ENCODE measurements around the gene LRRC4B.
"Not testable (repeated sequence)": the region's sequence is repeated elsewhere in the genome, so short reads cannot be mapped to it uniquely, and the experiment has no call there.

Gene LRRC4B

DNA sequence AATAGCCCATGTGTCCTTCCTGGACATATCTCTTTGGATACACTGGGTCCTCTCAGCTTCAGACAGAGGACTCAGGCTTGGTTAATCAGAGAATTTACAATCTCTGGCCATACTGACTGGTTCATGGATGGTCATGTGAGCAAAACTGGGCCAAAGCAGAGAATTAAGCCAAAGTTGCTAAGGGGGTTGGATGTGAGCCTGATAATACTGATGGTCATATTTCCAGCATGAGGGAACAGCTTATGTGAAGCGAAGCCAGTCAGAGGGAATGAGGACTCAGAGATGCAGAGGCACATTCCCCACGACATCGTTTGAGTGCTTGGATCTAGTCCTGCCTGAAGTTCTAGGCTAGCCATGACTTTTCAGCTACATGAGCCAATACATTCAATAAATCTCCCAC is 22.0 kb upstream of the LRRC4B start:
- peaks cover 21 to 35% of the 10 kb centered on the region in 2 donors for H3K27me3 Mint-ChIP-seq
- DNase-seq, result no peak
- no peaks in the 10 kb centered on the region for H3K9me3 Mint-ChIP-seq
- no peak overlapping the region for H3K27ac Mint-ChIP-seq
- no peaks in the 10 kb centered on the region for H3K4me1 Mint-ChIP-seq
- no peaks in the 10 kb centered on the region for H3K36me3 Mint-ChIP-seq
- no peak overlapping the region for H3K4me3 Mint-ChIP-seq
- ATAC-seq (replicated peaks), result no peak

DNA sequence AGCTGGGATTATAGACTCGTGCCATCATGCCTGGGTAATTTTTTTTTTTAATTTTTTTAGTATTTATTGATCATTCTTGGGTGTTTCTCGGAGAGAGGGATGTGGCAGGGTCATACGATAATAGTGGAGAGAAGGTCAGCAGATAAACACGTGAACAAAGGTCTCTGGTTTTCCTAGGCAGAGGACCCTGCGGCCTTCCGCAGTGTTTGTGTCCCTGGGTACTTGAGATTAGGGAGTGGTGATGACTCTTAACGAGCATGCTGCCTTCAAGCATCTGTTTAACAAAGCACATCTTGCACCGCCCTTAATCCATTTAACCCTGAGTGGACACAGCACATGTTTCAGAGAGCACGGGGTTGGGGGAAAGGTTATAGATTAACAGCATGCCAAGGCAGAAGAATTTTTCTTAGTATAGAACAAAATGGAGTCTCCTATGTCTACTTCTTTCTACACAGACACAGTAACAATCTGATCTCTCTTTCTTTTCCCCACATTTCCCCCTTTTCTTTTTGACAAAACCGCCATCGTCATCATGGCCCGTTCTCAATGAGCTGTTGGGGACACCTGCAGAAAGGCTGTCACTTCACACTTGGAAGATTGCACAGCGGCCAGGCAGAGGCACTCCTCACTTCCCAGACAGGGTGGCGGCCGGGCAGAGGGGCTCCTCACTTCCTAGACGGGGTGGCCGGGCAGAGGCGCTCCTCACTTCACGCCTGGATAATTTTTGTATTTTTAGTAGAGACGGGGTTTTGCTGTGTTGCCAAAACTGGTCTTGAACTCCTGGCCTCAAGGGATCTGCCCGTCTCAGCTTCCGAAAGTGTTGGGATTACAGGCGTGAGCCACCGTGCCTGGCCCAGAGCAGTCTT is 13.8 kb upstream of the LRRC4B start:
- H3K27ac Mint-ChIP-seq; DNase-seq; H3K4me1 Mint-ChIP-seq; ATAC-seq (replicated peaks); H3K9me3 Mint-ChIP-seq; H3K36me3 Mint-ChIP-seq: not testable (repeated sequence)
- H3K4me3 Mint-ChIP-seq, result peak overlapping the region in 1 of 2 donors; percentile 33
- peaks cover 14 to 38% of the 10 kb centered on the region in 2 donors for H3K27me3 Mint-ChIP-seq

DNA sequence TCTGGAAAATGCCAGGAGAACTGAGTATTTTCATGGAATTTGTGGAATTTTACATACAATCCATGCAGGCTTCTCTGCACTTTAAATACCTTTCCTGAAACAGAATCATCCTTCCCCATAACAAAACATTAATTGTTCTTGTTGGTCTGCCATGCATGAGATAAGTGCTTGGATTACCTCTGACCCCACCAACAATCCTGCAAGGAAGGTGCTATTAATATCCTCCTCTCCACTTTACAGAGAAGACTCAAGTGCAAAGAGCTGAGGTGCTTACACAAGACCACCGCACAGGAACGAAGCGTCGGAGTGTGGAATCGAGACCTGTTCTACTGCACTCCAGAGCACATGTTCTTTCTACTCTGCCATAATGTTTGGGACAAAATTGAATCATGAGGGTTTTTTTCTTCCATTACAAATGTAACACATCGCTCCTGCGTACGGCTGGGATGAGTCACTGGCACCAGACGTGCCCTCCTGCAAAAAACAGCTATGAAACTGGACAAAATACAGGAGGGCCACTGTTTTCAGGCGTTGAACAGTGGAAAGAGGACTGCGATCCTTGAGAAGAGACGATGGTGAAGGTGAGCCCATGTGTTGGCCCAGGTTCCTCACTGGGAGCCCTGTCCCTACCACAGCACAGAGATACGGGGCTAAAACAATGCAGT is 12.9 kb upstream of the LRRC4B start:
- Mint-ChIP-seq H3K36me3 (no peaks in the 10 kb centered on the region), H3K27ac (no peak overlapping the region), H3K9me3 (peaks cover 0 to 2% of the 10 kb centered on the region in 2 donors), H3K4me1 (no peaks in the 10 kb centered on the region), H3K27me3 (peaks cover 10 to 34% of the 10 kb centered on the region in 2 donors), H3K4me3 (no peak overlapping the region)
- DNase-seq (no peak), ATAC-seq (replicated peaks) (no peak)

DNA sequence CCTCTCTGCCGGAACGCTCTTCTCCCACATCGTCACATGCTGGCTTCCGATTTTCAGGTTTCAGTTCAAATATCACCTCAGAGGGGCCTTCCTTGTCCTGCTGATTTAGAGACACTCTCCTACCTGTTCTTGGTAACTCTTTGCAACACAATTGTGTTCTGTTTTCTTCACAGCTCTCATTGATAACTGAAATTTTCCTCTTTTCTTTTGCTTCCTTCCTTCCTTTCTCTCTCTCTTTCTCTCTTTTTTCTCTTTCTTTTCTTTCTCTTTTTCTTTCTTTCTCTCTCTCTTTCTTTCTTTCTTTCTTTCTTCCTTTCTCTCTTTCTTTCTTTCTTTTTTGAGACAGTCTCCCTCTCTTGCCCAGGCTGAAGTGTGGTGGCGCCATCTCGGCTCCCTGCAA is 12.0 kb upstream of the LRRC4B start:
- no peaks in the 10 kb centered on the region for H3K4me1 Mint-ChIP-seq
- H3K9me3 Mint-ChIP-seq, result peaks cover 0 to 2% of the 10 kb centered on the region in 2 donors
- no peak overlapping the region for H3K27ac Mint-ChIP-seq
- H3K4me3 Mint-ChIP-seq, result no peak overlapping the region
- DNase-seq (no peak), ATAC-seq (replicated peaks) (no peak)
- H3K36me3 Mint-ChIP-seq, result no peaks in the 10 kb centered on the region
- peaks cover 7 to 34% of the 10 kb centered on the region in 2 donors for H3K27me3 Mint-ChIP-seq

DNA sequence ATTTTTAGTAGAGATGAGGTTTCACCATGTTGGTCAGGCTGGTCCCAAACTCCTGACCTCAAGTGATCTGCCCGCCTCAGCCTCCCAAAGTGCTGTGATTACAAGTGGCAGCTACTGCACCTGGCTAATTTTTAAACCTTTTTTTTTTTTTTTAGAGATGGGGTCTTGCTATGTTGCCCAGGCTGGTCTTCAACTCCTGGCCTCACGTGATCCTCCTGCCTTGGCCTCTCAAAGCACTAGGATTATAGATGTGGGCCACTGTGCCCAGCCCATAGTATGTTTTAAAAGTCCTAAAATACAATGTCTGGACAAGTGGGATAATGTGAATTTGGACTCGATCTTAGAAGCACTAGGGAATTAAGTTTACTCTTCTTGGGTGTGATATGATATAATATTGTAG is 8.5 kb upstream of the LRRC4B start:
- not testable (repeated sequence) for H3K4me3 Mint-ChIP-seq; H3K9me3 Mint-ChIP-seq; DNase-seq; H3K27ac Mint-ChIP-seq; ATAC-seq (replicated peaks); H3K4me1 Mint-ChIP-seq; H3K36me3 Mint-ChIP-seq
- peaks cover 7 to 41% of the 10 kb centered on the region in 2 donors for H3K27me3 Mint-ChIP-seq

DNA sequence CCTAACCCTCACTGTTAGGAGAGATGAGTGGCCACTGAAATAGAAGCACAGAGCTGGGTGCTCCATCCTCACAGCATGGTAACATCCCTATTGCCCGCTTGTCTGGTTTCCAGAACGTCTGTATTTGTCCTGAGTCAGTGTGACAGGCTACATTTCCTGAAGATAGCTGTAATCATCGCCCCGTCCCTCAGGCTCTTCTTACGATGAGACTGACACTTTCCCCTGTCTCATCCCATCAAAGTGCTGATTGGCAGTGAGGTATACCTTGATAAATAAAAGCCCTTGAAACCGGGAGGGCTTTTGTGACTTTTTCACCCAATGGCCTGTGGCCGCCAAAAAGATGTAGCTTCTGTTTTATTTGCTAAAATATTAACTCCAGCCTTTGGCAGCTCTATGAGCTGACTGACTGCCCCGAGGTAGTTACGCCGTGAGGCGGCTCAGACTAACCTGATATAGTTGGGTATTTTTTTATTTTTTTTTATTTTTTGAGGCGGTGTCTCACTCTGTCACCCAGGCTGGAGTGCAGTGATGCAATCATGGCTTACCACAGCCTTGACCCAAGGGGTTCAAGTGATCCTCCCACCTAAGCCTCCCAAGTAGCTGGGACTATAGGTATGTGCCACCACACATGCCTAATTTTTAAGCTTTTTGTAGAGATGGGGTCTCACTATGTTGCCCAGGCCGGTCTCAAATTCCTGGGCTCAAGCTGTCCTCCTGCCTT is 5.7 kb upstream of the LRRC4B start:
- Mint-ChIP-seq H3K27ac (no peak overlapping the region), H3K36me3 (no peaks in the 10 kb centered on the region), H3K27me3 (peaks cover 21 to 44% of the 10 kb centered on the region in 2 donors), H3K4me1 (no peaks in the 10 kb centered on the region), H3K4me3 (no peak overlapping the region), H3K9me3 (no peaks in the 10 kb centered on the region)
- ATAC-seq (replicated peaks) (no peak), DNase-seq (no peak)

DNA sequence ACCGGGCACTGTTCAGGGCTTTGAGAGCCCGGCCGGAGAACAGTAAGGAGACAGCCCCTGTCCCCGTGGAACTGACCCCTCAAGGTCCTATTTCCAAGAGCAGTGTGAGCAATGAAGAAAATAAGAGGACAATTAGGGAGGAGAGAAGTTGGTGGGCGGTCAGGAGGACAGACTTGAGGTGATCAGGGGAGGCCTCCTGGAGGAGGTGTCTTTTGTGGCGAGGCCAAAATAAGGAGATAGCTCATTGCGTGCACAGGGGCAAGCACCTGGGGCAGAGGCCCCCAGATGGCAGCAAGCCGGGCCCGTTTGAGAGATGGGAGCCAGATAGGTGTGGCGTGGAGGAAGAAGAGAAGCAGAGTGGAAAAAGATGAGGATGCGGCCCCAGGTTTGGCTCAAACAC is 2.8 kb upstream of the LRRC4B start:
- no peaks in the 10 kb centered on the region for H3K36me3 Mint-ChIP-seq

DNA sequence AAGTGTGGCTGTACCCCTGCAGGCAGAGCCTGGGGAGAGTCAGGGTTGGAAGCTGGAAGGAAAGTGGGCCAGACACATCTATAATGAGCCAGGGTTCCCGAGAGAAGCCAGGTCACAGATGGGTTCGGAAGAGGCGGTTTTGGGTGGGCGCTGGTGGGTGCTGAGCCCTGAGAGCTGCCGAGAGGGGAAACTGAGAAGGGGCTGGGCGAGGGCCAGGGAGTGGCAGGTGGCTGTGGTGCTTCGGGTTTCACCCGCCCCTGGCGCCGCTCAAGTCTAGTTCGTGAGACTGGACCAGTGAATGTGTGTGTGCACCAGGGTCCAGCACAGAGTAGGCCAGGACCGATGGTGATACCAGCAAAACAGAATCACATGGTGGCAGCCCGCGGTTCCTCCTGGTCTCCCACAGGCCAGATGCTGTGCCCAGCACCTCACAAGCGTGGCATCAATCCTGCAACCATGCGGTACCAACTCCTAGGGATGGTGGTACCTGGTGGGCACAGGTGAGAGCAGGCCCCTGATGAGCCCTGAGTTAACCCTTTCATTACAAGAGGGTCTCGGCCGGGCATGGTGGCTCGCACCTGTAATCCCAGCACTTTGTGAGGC is 1.8 kb upstream of the LRRC4B start:
- no peak overlapping the region for H3K4me3 Mint-ChIP-seq
- H3K9me3 Mint-ChIP-seq, result no peaks in the 10 kb centered on the region
- no peaks in the 10 kb centered on the region for H3K36me3 Mint-ChIP-seq
- peaks cover 17 to 21% of the 10 kb centered on the region in 2 donors for H3K4me1 Mint-ChIP-seq
- H3K27me3 Mint-ChIP-seq, result peaks cover 47 to 55% of the 10 kb centered on the region in 2 donors
- no peak overlapping the region for H3K27ac Mint-ChIP-seq
- DNase-seq (no peak), ATAC-seq (replicated peaks) (no peak)

More for the DNA sequence above, 2.8 kb upstream of the LRRC4B start:
- ATAC-seq (replicated peaks) (no peak), DNase-seq (no peak)
- H3K27ac Mint-ChIP-seq, result peak overlapping the region; percentile 49
- peaks cover 38 to 47% of the 10 kb centered on the region in 2 donors for H3K27me3 Mint-ChIP-seq
- H3K4me1 Mint-ChIP-seq, result peaks cover 9 to 12% of the 10 kb centered on the region in 2 donors
- no peak overlapping the region for H3K4me3 Mint-ChIP-seq
- no peaks in the 10 kb centered on the region for H3K9me3 Mint-ChIP-seq

DNA sequence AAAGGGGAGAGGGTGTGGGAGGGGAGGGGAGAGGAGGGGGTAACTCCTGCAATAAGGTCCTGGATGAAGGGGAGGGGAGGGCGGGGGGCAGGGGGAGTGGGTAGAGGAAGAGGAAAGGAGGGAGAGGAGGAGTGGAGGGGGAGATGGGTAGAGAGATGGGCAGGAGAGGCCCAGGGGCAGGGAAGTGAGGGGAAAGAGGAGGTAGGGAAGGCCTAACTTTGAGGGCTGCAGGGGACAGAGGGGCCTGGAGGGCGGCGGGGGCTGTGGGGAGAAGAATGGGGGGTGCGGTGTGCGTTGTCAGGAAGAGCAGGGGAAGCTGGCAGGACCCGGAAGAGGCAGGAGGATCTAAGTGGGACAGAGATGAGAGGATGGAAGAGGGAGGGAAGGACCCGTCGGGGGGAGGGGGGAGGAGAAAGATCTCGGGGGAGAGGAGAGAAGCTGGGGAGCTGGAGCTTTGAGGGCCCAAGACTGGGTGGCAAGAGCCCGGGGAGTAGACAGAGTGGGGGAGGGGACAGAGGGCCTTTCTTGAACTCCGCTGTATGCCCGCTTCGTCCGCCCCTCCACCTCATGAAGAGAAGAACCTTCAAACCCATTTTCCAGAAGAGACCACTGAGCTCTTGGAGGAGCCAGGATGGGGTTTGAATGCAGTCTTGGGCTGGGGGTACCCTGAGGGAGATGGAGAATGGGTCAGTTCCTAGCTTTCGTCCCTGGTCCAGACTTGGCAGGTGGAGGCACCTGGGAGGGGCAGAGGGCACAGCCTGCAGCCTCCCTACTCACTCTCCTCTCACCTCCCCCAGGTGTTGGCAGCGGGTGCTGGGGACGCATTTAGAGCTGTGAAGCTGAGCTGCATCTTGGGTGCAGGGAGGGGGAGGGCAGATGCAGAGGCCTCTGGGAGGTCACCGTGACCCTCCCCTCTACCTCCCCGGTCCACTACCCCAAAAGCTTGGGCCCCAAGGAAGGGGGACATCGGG is 778 bp upstream of the LRRC4B start:
- H3K9me3 Mint-ChIP-seq, result no peaks in the 10 kb centered on the region
- H3K4me1 Mint-ChIP-seq, result peaks cover 21 to 22% of the 10 kb centered on the region in 2 donors
- no peak overlapping the region for H3K4me3 Mint-ChIP-seq
- H3K36me3 Mint-ChIP-seq, result no peaks in the 10 kb centered on the region
- peaks cover 57% of the 10 kb centered on the region in 2 donors for H3K27me3 Mint-ChIP-seq
- H3K27ac Mint-ChIP-seq, result no peak overlapping the region
- DNase-seq, result no peak
- ATAC-seq (replicated peaks), result no peak

DNA sequence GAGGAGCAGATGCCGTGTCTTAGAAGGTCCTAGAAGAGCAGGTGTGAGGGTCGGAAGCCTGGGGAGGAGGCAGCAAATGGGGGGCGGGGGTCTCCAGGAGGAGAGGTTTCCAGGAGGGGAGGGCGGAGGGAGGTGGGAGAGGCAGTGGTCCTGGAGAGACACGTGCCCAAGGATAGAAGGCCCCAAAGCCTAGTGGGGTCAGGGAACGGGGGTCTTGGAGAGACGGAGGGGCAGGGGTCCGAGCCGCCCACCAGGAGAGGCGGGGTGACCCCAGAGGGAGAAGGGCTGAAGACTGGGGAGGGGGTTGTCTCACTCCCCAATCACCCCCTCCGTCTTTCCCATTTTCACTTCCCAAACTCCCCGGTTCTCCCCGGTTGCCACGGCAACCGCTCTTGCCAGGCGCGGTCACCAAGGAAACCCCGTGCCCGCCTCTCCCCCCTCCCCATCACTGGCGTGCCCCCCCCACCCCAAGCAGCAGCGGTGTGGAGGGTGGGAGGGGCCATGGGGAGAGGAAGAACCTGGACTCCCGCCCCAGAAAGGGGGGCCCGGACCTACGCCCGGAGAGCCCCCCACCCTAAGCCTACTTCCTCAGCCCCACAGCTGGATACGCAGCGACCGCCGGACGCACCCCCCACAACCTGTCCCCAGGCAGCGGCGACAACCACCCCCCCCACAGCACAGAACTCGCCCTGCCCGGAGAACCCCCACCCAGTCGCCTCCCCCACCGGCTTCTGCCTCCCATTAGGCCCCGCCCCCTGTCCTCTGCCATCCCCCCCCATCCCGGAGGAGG is 988 bp downstream of the LRRC4B start:
- H3K36me3 Mint-ChIP-seq, result no peaks in the 10 kb centered on the region
- peaks cover 70 to 75% of the 10 kb centered on the region in 2 donors for H3K27me3 Mint-ChIP-seq
- H3K27ac Mint-ChIP-seq, result no peak overlapping the region
- H3K4me3 Mint-ChIP-seq, result peak overlapping the region; percentile 36 to 74
- no peaks in the 10 kb centered on the region for H3K9me3 Mint-ChIP-seq
- peaks cover 22% of the 10 kb centered on the region in 2 donors for H3K4me1 Mint-ChIP-seq
- no peak for DNase-seq
- ATAC-seq (replicated peaks), result peak in 1 of 2 donors; percentile 12

DNA sequence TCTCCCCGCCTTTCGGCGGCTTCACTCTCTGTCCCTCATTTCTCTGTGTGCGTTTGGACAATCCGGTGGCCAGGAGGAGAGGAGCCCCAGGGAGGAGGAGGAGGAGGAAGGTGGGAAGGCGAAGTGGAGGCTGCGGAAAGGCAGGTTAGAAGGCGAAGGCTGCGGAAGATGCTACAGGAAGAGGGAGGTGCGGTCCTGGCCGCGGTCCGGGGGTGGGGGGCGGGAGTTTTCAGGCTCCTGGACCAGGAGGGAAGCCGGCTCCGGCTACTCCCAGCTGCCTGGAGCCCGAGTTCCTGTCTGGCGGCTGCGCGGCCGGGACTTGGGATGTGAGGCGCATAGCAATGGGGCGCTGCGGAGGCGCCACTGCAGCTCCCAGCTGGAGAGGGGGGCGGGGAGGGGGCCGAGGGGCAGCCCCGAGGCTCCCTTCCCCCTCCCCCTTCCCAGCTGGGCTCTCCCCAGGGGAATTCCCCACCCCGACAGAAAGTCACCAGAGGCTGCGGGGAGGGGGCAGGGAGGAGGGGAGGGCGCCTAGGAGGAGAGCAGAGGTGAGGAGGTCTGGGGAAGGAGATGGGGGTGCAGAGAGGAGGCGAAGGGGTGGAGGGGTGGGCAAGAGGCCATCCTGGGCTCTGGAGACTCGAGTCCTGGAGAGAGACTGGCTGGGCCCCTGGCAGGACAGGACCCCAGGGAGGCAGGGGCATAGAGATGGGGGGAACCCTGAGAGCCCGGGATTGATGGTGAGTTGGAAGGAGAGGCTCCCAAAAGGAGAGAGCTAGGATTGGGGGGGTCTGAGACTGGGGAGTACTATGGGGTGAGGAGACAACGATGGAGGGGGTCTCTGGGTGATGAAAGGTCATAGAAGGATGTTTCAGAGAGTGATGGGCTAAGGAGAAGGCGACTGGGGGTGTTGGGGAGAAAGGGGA is 2.0 kb downstream of the LRRC4B start:
- peak overlapping the region; percentile 66 to 74 for H3K4me3 Mint-ChIP-seq
- peak overlapping the region; percentile 51 for H3K27ac Mint-ChIP-seq
- DNase-seq, result no peak
- H3K36me3 Mint-ChIP-seq, result no peaks in the 10 kb centered on the region
- peaks cover 22% of the 10 kb centered on the region in 2 donors for H3K4me1 Mint-ChIP-seq
- H3K9me3 Mint-ChIP-seq, result no peaks in the 10 kb centered on the region
- peaks cover 71 to 77% of the 10 kb centered on the region in 2 donors for H3K27me3 Mint-ChIP-seq
- peak in 1 of 2 donors; percentile 21 for ATAC-seq (replicated peaks)

Data from stimulated activated naive B cell treated with anti-CD40 and anti-IgM and Interleukin-4, amounts not matched to agents 10 μg/mL and 1 μg/mL and 100 μg/mL, for 72 hours (primary cell).